Upper lobe of left lung (tissue), 6 donors: ENCODE measurements around the gene CTCFL. TPM values are rescaled to one million over a fixed set of nuclear protein-coding genes. Genes with fewer than 3 reads are reported as not detected.

Experiments
- ATAC-seq, 2 donors: fragments of 200-7000 bp; cut with Tn5 transposase; one replicate each; pipeline ENCODE4 v1.9.1; 2022; ENCODE audit warnings: mild to moderate bottlenecking in 2 of 2, moderate library complexity in 2 of 2; ENCODE audit not compliant: low FRiP score in 2 of 2
- DNase-seq, 2 donors: peaks; one replicate each; pipeline ENCODE4 v3.0.0-alpha.2; 2019 to 2020
- H3K27ac ChIP-seq, 4 donors: fragments of 200-600 bp; sonication (generic); one replicate each; pipeline ENCODE4 v1.5.1; 2016 to 2019
- H3K27me3 ChIP-seq, 4 donors: fragments of 200-600 bp; sonication (generic); one replicate each; pipeline ENCODE4 v1.5.1; 2017 to 2019
- H3K36me3 ChIP-seq, 4 donors: fragments of 200-600 bp; sonication (generic); one replicate each; pipeline ENCODE4 v1.5.1; 2016 to 2019
- H3K4me1 ChIP-seq, 4 donors: fragments of 200-600 bp; sonication (generic); one replicate each; pipeline ENCODE4 v1.5.1; 2018 to 2019
- H3K4me3 ChIP-seq, 4 donors: fragments of 200-600 bp; sonication (generic); one replicate each; pipeline ENCODE4 v1.5.1; 2017 to 2019; ENCODE audit warnings: mild to moderate bottlenecking in 2 of 4, moderate library complexity in 1 of 4
- H3K9me3 ChIP-seq, 4 donors: fragments of 200-600 bp; sonication (generic); one replicate each; pipeline ENCODE4 v1.5.1; 2018 to 2019
- EP300 ChIP-seq, 4 donors: sonication (generic); formaldehyde crosslinking; IDR thresholded peaks; one replicate each; pipeline ENCODE4 v1.5.1; 2017; ENCODE audit warnings: antibody characterized with exemption in 4 of 4, control low read depth in 2 of 4
- POLR2A ChIP-seq, 4 donors: fragments of 450-650 bp; IDR thresholded peaks; one replicate each; pipeline ENCODE4 v1.5.1; 2016 to 2017; ENCODE audit warnings: antibody characterized with exemption in 4 of 4, mild to moderate bottlenecking in 2 of 4
- POLR2AphosphoS5 ChIP-seq, 2 donors: sonication (generic); formaldehyde crosslinking; IDR thresholded peaks; one replicate each; pipeline ENCODE4 v1.5.1; 2017; ENCODE audit warnings: antibody characterized with exemption in 2 of 2
- WGBS, 2 donors: methylation state at CpG; one replicate each; pipeline ENCODE4 v1.1.5; 2017 to 2018; 5-methylcytosine and 5-hydroxymethylcytosine counted together
- total RNA-seq, 6 donors: library from RNA; depleted of rRNA in 4 of 6; stranded (reverse); fragments of >200 nt in 4 of 6; gene quantifications; one replicate each; pipeline versions ENCODE4 v1.1.0 to v1.2.1, GENCODE V29; 2016 to 2021
- TF ChIP-seq, protein P1 (sequence below), 6 experiments: fragments of 450-650 bp in 4 of 6; fragments of 200-600 bp in 2 of 6; sonication (generic) in 2 of 6; IDR thresholded peaks; one replicate each; pipeline ENCODE4 v1.5.1; 2016 to 2019; ENCODE audit warnings: antibody characterized with exemption in 6 of 6
- donor health status: DM: no; HTN: no; CAD: no; lungs with moderate emphysema.
- donor health status: DM: no; HTN: yes; CAD: no; lungs with severe emphysema.

CTCFL gene
- total RNA-seq, 6 donors from 2014 or later, result 0.11 to 0.17 (median 0.14) TPM; not detected in 3

DNA sequence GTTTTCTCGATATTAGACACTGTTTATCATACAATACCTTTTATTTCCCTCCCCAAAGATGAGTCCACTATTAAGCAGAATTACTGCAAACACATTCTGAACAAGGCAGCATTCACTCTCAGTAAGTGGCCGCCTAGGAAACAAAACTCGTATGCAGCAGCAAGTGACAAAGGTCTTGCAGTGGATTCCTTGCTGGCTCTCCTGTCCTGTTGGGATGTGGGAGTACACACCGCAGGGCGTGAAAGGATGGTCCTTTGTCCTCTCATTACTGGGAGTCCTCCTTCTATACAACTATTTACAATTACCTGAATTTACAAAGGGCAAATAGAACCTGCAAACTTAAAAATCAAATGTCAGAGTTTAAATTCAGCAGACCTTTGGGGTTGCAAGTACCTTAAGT lies 16.1 kb downstream of the CTCFL start:
- Histone ChIP-seq H3K4me1 (peaks cover 0 to 18% (median 5%) of the 10 kb centered on the region in 4 donors), H3K9me3 (no peaks in the 10 kb centered on the region), H3K4me3 (no peak overlapping the region), H3K27me3 (no peaks in the 10 kb centered on the region), H3K27ac (no peak overlapping the region), H3K36me3 (no peaks in the 10 kb centered on the region)
- TF ChIP-seq POLR2AphosphoS5 (IDR thresholded peaks at IDR 0.05) (no peak), EP300 (IDR thresholded peaks at IDR 0.05) (no peak), POLR2A (IDR thresholded peaks at IDR 0.05) (no peak)
- TF ChIP-seq, protein P1, sequence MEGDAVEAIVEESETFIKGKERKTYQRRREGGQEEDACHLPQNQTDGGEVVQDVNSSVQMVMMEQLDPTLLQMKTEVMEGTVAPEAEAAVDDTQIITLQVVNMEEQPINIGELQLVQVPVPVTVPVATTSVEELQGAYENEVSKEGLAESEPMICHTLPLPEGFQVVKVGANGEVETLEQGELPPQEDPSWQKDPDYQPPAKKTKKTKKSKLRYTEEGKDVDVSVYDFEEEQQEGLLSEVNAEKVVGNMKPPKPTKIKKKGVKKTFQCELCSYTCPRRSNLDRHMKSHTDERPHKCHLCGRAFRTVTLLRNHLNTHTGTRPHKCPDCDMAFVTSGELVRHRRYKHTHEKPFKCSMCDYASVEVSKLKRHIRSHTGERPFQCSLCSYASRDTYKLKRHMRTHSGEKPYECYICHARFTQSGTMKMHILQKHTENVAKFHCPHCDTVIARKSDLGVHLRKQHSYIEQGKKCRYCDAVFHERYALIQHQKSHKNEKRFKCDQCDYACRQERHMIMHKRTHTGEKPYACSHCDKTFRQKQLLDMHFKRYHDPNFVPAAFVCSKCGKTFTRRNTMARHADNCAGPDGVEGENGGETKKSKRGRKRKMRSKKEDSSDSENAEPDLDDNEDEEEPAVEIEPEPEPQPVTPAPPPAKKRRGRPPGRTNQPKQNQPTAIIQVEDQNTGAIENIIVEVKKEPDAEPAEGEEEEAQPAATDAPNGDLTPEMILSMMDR (IDR thresholded peaks at IDR 0.05), result no peak
- 77 to 81% methylated on average over 5 of the region's 5 CpGs for WGBS, 2 donors
- ATAC-seq (no peak), DNase-seq (no peak)

GRCh38 chr20:57508381-57508780 lies 16.6 kb downstream of the CTCFL start:
- H3K36me3 ChIP-seq, result no peaks in the 10 kb centered on the region
- DNase-seq (no peak), ATAC-seq (no peak)
- no peaks in the 10 kb centered on the region for H3K9me3 ChIP-seq
- no peak overlapping the region for H3K27ac ChIP-seq
- peaks cover 0 to 15% (median 5%) of the 10 kb centered on the region in 4 donors for H3K4me1 ChIP-seq
- no peaks in the 10 kb centered on the region for H3K27me3 ChIP-seq
- 50 to 60% methylated on average over 8 of the region's 8 CpGs for WGBS, 2 donors
- TF ChIP-seq, protein P1 (IDR thresholded peaks at IDR 0.05), result no peak
- H3K4me3 ChIP-seq, result no peak overlapping the region

- WGBS, 2 donors, result 25 to 66% methylated on average over 4 to 6 of the region's 6 CpGs
- DNase-seq, result no peak
- H3K4me1 ChIP-seq, result peaks cover 3 to 11% (median 5%) of the 10 kb centered on the region in 4 donors
- no peaks in the 10 kb centered on the region for H3K9me3 ChIP-seq
- H3K36me3 ChIP-seq, result no peaks in the 10 kb centered on the region
- no peak for TF ChIP-seq POLR2A (IDR thresholded peaks at IDR 0.05)
- TF ChIP-seq EP300 (IDR thresholded peaks at IDR 0.05), result no peak
- TF ChIP-seq, protein P1 (IDR thresholded peaks at IDR 0.05), result no peak
- TF ChIP-seq POLR2AphosphoS5 (IDR thresholded peaks at IDR 0.05), result no peak
- H3K4me3 ChIP-seq, result no peak overlapping the region
- ATAC-seq, result peak in 1 of 2 donors; percentile 54
- H3K27ac ChIP-seq, result no peak overlapping the region
- no peaks in the 10 kb centered on the region for H3K27me3 ChIP-seq
Measured at GRCh38 chr20:57507477-57507876, 17.5 kb downstream of the CTCFL start.

- no peaks in the 10 kb centered on the region for H3K36me3 ChIP-seq
- H3K27me3 ChIP-seq, result no peaks in the 10 kb centered on the region
- H3K4me3 ChIP-seq, result no peak overlapping the region
- DNase-seq (no peak), ATAC-seq (no peak)
- TF ChIP-seq EP300 (IDR thresholded peaks at IDR 0.05) (no peak), POLR2AphosphoS5 (IDR thresholded peaks at IDR 0.05) (no peak), POLR2A (IDR thresholded peaks at IDR 0.05) (no peak)
- TF ChIP-seq, protein P1 (IDR thresholded peaks at IDR 0.05), result no peak
- no peaks in the 10 kb centered on the region for H3K9me3 ChIP-seq
- peaks cover 0 to 6% (median 4%) of the 10 kb centered on the region in 4 donors for H3K4me1 ChIP-seq
- no peak overlapping the region for H3K27ac ChIP-seq
- 73 to 77% methylated on average over 6 of the region's 6 CpGs for WGBS, 2 donors
Measured at GRCh38 chr20:57505979-57506378, 19.0 kb downstream of the CTCFL start.

DNA sequence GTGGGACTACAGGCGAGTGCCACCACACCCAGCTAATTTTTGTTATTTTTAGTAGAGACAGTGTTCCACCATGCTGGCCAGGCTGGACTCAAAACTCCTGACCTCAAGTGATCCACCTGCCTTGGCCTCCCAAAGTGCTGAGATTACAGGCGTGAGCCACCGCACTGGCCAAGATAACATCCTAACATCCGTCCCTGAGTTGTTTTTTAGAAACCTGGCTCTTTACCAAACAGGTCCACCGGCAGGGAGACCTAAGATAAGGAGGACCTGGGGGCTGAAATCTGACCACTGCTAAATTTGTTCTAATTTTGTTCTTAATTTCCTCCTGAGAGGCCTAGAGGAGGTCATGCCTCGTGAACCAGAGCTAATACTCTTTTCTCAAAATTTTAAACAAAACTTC lies 20.5 kb downstream of the CTCFL start:
- no peaks in the 10 kb centered on the region for H3K9me3 ChIP-seq
- no peak for DNase-seq
- no peak for TF ChIP-seq POLR2AphosphoS5 (IDR thresholded peaks at IDR 0.05)
- no peak for TF ChIP-seq POLR2A (IDR thresholded peaks at IDR 0.05)
- no peak for TF ChIP-seq EP300 (IDR thresholded peaks at IDR 0.05)
- TF ChIP-seq, protein P1 (IDR thresholded peaks at IDR 0.05), result no peak
- no peaks in the 10 kb centered on the region for H3K36me3 ChIP-seq
- H3K4me3 ChIP-seq, result no peak overlapping the region
- no peak for ATAC-seq
- H3K4me1 ChIP-seq, result peaks cover 0 to 6% (median 4%) of the 10 kb centered on the region in 4 donors
- H3K27me3 ChIP-seq, result no peaks in the 10 kb centered on the region
- WGBS, 2 donors, result 84 to 85% methylated on average over 6 of the region's 6 CpGs
- no peak overlapping the region for H3K27ac ChIP-seq
